ENCODE results near the gene PPP1R14D.
A peak's percentile ranks its signal among the peaks of the same experiment; 100 is the strongest.

PPP1R14D gene

GRCh38 chr15:40815042-40815698 is 13.3 kb downstream of the PPP1R14D start:
- no peak for FAIRE-seq

- FAIRE-seq, result no peak
Observed at GRCh38 chr15:40812721-40813425, 15.6 kb downstream of the PPP1R14D start.

GRCh38 chr15:40808861-40809450 is 19.6 kb downstream of the PPP1R14D start:
- FAIRE-seq, result no peak

GRCh38 chr15:40807888-40808461 is 20.5 kb downstream of the PPP1R14D start:
- FAIRE-seq, result no peak

GRCh38 chr15:40807028-40807887 is 21.2 kb downstream of the PPP1R14D start, which contains the start of the genes DNAJC17 and ZFYVE19:
Gene DNAJC17 (minus strand): TSS chr15:40807473. CDS start chr15:40807446, 27 bp downstream.
Gene ZFYVE19 (plus strand): TSS chr15:40807089. CDS start chr15:40807590, 501 bp downstream.
- FAIRE-seq, result peak; percentile 91

GRCh38 chr15:40806672-40807027 is 21.9 kb downstream of the PPP1R14D start:
- FAIRE-seq, result no peak

GRCh38 chr15:40803688-40804087 is 24.8 kb downstream of the PPP1R14D start:
- no peak for FAIRE-seq

GRCh38 chr15:40803076-40803475 is 25.4 kb downstream of the PPP1R14D start:
- FAIRE-seq, result no peak

GRCh38 chr15:40799523-40799922 is 29.0 kb downstream of the PPP1R14D start:
- no peak for FAIRE-seq

- FAIRE-seq, result no peak
Observed at GRCh38 chr15:40796512-40796911, 32.0 kb downstream of the PPP1R14D start.

- FAIRE-seq, result no peak
Observed at GRCh38 chr15:40796041-40796440, 32.5 kb downstream of the PPP1R14D start.

- no peak for FAIRE-seq
Observed at GRCh38 chr15:40793216-40793989, 35.1 kb downstream of the PPP1R14D start.

GRCh38 chr15:40792394-40792793 is 36.1 kb downstream of the PPP1R14D start:
- no peak for FAIRE-seq

- FAIRE-seq, result no peak
Observed at GRCh38 chr15:40790718-40791117, 37.8 kb downstream of the PPP1R14D start.

- no peak for FAIRE-seq
Observed at GRCh38 chr15:40789999-40790398, 38.5 kb downstream of the PPP1R14D start.

- FAIRE-seq, result no peak
Observed at GRCh38 chr15:40789119-40789518, 39.4 kb downstream of the PPP1R14D start.

GRCh38 chr15:40787991-40788390 is 40.5 kb downstream of the PPP1R14D start:
- FAIRE-seq, result no peak

- FAIRE-seq, result no peak
Observed at GRCh38 chr15:40787344-40787841, 41.1 kb downstream of the PPP1R14D start.

- FAIRE-seq, result no peak
Observed at GRCh38 chr15:40785814-40786213, 42.7 kb downstream of the PPP1R14D start.

GRCh38 chr15:40785164-40785563 is 43.3 kb downstream of the PPP1R14D start:
- no peak for FAIRE-seq

GRCh38 chr15:40782609-40783227 is 45.8 kb downstream of the PPP1R14D start:
- no peak for FAIRE-seq

All from A204.1 (cell line).